ENCODE results near the gene SLC51B.

DNA sequence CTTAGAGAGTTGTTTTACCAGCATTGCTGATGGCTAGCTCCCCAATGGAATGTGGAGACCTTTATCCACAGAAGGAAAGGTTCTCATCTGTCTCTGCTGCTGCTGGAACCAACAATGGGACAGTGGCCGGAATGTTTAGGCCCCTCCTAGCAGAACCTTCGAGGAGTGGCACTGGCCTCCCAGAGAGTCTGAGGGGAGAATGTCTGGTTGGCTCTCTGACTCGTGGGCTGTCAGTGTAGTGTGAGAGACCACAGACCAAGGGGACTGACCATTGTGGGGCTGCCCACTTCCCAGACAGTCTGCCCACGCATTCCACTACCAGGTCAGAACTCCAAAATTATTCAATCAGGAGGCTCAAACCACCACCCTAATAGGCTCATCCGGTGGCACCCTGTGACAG is 17.5 kb downstream of the SLC51B start:
- no peak for TF ChIP-seq POLR2A (IDR thresholded peaks at IDR 0.05; ENCODE audit: low read length)
- no peak for TF ChIP-seq GATA1 (IDR thresholded peaks at IDR 0.05; ENCODE audit: low read depth, low read length)

Measured in erythroblast (primary cell).